GM13977 (cell line): ENCODE measurements around the gene ZMIZ1.
A peak's percentile ranks its signal among the peaks of the same experiment; 100 is the strongest.

Experiments
- DNase-seq: peaks from one replicate; pipeline ENCODE4 v3.0.0; 2012; ENCODE audit warnings: low spot score
- in situ Hi-C: fragments of 300-500 bp; cut with MboI; formaldehyde crosslinking; loops from one replicate; pipeline ENCODE4 v1.12.0; 2022; ENCODE audit warnings: low sequenced_read_pairs, low pct_unique_long_range_greater_than_20kb, mixed read lengths, inconsistent platforms; ENCODE audit not compliant: unreplicated experiment
- TF ChIP-seq, protein P1 (sequence below): IDR thresholded peaks from 2 replicates; pipeline ENCODE4 v1.5.1; 2012; ENCODE audit warnings: mild to moderate bottlenecking, control low read depth; ENCODE audit not compliant: insufficient read depth; ENCODE audit errors: extremely low read depth, missing control alignments

ZMIZ1 gene

DNA sequence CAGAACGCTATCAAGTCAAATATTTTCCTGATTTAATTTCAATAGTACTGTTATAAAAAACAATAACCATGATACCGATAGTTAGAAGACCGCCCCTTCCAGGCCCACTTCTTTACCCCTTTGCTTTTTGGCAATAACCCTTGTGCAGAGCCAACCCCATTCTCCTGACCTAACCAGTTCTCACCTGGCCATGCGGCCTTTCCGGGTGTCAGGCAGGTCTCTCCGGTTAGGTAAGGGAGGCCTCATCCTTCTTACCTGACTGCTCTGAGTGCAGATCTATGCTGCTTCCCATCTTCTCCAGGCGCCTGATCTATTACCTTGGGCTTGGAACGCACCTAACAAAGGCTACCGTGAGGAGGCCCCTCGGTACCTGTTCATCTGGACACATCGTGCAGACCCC is 26.6 kb downstream of the ZMIZ1 start:
- in situ Hi-C loops: no loop called here
- TF ChIP-seq, protein P1, sequence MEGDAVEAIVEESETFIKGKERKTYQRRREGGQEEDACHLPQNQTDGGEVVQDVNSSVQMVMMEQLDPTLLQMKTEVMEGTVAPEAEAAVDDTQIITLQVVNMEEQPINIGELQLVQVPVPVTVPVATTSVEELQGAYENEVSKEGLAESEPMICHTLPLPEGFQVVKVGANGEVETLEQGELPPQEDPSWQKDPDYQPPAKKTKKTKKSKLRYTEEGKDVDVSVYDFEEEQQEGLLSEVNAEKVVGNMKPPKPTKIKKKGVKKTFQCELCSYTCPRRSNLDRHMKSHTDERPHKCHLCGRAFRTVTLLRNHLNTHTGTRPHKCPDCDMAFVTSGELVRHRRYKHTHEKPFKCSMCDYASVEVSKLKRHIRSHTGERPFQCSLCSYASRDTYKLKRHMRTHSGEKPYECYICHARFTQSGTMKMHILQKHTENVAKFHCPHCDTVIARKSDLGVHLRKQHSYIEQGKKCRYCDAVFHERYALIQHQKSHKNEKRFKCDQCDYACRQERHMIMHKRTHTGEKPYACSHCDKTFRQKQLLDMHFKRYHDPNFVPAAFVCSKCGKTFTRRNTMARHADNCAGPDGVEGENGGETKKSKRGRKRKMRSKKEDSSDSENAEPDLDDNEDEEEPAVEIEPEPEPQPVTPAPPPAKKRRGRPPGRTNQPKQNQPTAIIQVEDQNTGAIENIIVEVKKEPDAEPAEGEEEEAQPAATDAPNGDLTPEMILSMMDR: no peak
- DNase-seq: no peak

DNA sequence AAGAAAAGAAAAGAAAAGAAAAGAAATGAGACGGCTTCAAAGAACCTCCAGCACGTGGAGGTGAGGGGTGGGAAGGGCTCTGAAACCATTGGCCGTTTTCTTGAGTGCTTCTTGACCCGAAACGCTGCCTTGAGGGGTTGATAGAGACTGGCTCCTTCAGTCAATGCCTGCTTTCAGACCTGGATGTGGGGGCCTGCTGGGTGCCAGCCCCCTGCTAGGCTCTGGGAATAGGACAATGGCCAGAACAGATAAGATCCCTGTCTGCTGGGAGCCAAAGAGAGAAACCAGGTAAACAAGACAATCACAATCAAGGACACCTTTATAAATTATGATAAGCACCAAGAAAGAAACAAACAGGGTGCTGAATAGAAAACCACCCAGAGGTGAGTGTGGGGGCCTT is 27.7 kb downstream of the ZMIZ1 start:
- no peak for DNase-seq
- in situ Hi-C loops: no loop called here
- TF ChIP-seq, protein P1: no peak

DNA sequence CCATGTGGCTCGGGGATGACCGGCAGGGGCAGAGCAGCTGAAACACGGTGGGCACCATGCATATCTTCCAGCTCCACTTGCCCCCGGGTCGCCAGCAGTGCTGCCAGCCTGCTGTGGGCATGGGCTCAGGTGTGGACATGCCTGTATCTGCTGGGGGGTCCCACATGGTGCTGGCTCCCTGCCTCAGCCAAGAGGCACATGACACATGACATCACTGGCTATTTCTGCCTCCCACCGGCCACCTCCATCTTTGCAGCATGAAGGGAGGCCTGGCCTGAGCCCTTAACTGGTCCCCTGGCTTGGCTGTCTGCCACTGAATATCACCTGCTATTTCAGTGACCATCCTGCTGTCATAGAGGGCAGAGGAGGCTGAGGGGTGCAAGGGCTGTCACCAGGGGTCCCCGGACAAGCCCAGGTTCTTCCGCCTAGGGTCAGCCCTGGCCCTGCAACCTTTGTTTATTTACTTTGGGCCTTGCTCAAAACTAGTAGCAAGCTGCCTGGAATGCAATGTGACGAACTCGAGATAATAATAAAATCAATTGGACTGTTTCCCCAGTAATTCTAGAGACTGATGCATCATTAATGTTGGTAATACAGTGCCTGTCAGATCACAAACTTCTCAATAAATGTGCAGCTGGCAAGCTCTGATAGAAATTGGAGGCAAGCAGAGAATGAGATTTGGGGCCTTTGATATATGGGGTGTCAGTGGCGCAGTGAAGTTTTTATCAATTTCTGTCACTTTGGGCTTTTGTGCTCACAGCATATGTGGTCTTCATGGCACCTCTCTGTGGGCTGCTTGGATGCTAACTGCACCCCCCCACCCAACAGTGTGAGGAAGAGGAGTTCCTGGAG is 28.5 kb downstream of the ZMIZ1 start:
- in situ Hi-C loops: no loop called here

DNA sequence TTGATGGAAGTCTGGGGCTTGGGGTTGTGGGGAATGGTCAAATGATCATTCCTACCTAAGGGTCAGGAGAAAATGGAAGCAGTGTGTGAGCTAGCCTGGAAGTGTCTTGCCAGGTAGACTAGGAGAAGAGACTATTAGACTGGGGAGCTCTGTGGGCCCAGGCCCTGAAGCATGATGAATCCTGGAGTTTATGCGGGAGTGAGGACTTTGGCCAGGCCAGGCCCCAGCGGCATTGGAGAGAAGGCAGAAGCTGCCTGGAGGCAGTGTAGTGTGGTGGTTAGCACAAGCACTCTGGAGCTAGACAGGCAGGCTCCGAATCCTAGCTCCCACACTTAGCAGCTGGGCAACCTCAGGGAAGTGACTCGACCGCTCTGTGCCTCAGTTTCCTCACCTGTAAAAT is 29.3 kb downstream of the ZMIZ1 start:
- DNase-seq: no peak
- TF ChIP-seq, protein P1: no peak
- in situ Hi-C loops: no loop called here

More for the DNA sequence above, 28.5 kb downstream of the ZMIZ1 start:
- DNase-seq: no peak
- TF ChIP-seq, protein P1: no peak

DNA sequence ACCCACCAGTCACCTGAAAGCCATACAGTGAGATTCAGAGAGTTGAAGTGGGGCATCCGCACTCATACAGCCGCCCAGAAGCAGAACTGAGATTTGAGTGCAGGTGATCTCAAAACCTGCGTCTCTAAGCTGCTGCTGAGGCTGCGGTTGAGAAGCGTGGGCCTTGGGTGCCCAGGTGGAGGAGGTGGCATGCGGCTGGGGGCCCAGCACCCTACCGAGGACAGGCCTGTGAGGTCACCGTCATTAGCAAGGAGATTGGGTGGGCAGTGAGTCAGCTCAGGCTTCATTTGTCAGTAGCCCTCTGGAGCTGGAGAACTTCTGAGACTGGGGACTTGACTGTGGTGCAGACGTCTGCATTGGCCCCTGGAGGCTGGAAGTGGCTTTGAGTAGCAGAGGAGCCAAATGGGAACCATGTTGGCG is 29.8 kb downstream of the ZMIZ1 start:
- TF ChIP-seq, protein P1: no peak
- in situ Hi-C loops: no loop called here
- DNase-seq: peak; percentile 71

DNA sequence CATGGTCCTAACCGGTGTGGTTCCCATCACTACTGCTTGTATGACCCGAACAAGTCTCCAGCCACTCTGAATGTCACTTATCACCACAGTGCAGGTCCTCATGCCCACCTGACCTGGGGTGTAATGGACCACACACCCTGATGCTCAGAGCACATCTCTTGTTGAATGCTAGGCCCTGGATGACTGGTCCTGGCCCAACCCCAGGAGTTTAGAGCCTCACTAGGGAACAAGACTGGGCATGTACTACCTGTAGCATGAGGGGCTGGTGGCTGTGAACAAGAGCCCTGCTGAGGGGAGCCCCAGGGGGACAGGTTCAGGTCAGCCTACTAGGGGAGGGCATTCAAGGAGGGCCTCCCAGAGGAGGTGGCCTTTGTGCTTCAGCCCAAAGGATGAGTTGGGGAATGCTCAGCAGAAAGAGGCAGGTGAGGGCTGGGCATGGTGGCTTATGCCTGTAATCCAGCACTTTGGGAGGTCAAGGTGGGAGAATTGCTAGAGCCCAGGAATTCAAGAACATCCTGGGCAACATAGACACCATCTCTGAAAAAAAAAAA is 31.2 kb downstream of the ZMIZ1 start:
- in situ Hi-C loops: no loop called here
- TF ChIP-seq, protein P1: no peak
- DNase-seq: no peak
